HepG2 (cell line): Measurements from ENCODE around the gene FAH. TPM values are rescaled to one million over a fixed set of nuclear protein-coding genes. Genes with fewer than 3 reads are reported as not detected.

Experiments
- AHR ChIP-seq: IDR thresholded peaks from 2 replicates; pipeline ENCODE4 v1.6.1; 2018; ENCODE audit warnings: missing genetic modification reagents, missing compliant biosample characterization
- AKNA ChIP-seq: sonication (generic); formaldehyde crosslinking; IDR thresholded peaks from 2 replicates; pipeline ENCODE4 v1.4.0; 2020; ENCODE audit warnings: missing genetic modification reagents, borderline replicate concordance
- ATF3 ChIP-seq: sonication (generic); formaldehyde crosslinking; IDR thresholded peaks from 2 replicates; pipeline ENCODE4 v1.4.0; 2020; ENCODE audit warnings: missing genetic modification reagents
- CBX5 ChIP-seq: sonication (generic); formaldehyde crosslinking; IDR thresholded peaks from 2 replicates; pipeline ENCODE4 v1.4.0; 2020; ENCODE audit warnings: missing genetic modification reagents, borderline replicate concordance
- FUBP1 ChIP-seq: sonication (generic); formaldehyde crosslinking; IDR thresholded peaks from 2 replicates; pipeline ENCODE4 v1.5.1; 2020; ENCODE audit warnings: missing genetic modification reagents, mild to moderate bottlenecking, borderline replicate concordance
- KAT8 ChIP-seq: IDR thresholded peaks from 2 replicates; pipeline ENCODE4 v1.6.1; 2016; ENCODE audit warnings: missing genetic modification reagents, missing compliant biosample characterization
- KDM5B ChIP-seq: sonication (generic); formaldehyde crosslinking; IDR thresholded peaks from 2 replicates; pipeline ENCODE4 v1.4.0; 2020; ENCODE audit warnings: missing genetic modification reagents, mild to moderate bottlenecking, borderline replicate concordance
- MTF1 ChIP-seq: sonication (generic); formaldehyde crosslinking; IDR thresholded peaks from 2 replicates; pipeline ENCODE4 v1.5.0; 2020; ENCODE audit warnings: missing genetic modification reagents
- NR2F1 ChIP-seq, 2 experiments: fragments of 450-650 bp in 1 of 2; formaldehyde crosslinking in 1 of 2; IDR thresholded peaks; 2 replicates each; pipeline versions ENCODE4 v1.5.0 to v1.6.1; 2016 to 2020; ENCODE audit warnings: mild to moderate bottlenecking in 1 of 2, missing compliant biosample characterization in 1 of 2, missing genetic modification reagents in 1 of 2, moderate library complexity in 1 of 2
- NR2F6 ChIP-seq, 2 experiments: IDR thresholded peaks; 2 replicates each; pipeline ENCODE4 v1.6.1; 2016; ENCODE audit warnings: antibody characterized with exemption in 1 of 2, mild to moderate bottlenecking in 1 of 2
- PAXIP1 ChIP-seq: sonication (generic); formaldehyde crosslinking; conservative IDR thresholded peaks from 2 replicates; pipeline ENCODE4 v1.4.0; 2020; ENCODE audit warnings: mild to moderate bottlenecking, missing genetic modification reagents, moderate library complexity
- POLR2A ChIP-seq, 2 experiments: IDR thresholded peaks; 2 replicates each; pipeline ENCODE4 v1.6.1; 2011; ENCODE audit warnings: low read depth in 2 of 2, low read length in 2 of 2, mild to moderate bottlenecking in 1 of 2, moderate library complexity in 1 of 2; ENCODE audit not compliant: insufficient read depth in 1 of 2
- SSRP1 ChIP-seq: IDR thresholded peaks from 2 replicates; pipeline ENCODE4 v1.6.1; 2016; ENCODE audit warnings: control low read depth
- TARDBP ChIP-seq: sonication (generic); formaldehyde crosslinking; IDR thresholded peaks from 2 replicates; pipeline ENCODE4 v1.8.0; 2022; ENCODE audit warnings: mild to moderate bottlenecking, missing genetic modification reagents
- TOE1 ChIP-seq: sonication (generic); formaldehyde crosslinking; IDR thresholded peaks from 2 replicates; pipeline ENCODE4 v1.4.0; 2020; ENCODE audit warnings: mild to moderate bottlenecking, missing genetic modification reagents
- ZBTB42 ChIP-seq: sonication (generic); formaldehyde crosslinking; IDR thresholded peaks from 2 replicates; pipeline ENCODE4 v1.5.0; 2020; ENCODE audit warnings: mild to moderate bottlenecking, missing genetic modification reagents
- ZNF563 ChIP-seq: sonication (generic); formaldehyde crosslinking; IDR thresholded peaks from 2 replicates; pipeline ENCODE4 v1.8.0; 2022; ENCODE audit warnings: mild to moderate bottlenecking, moderate library complexity, missing genetic modification reagents
- ZNF597 ChIP-seq: sonication (generic); formaldehyde crosslinking; IDR thresholded peaks from 2 replicates; pipeline ENCODE4 v1.5.0; 2020; ENCODE audit warnings: missing genetic modification reagents
- polyA plus RNA-seq, 8 experiments: library from polyadenylated mRNA; depleted of rRNA in 3 of 8; stranded (reverse) in 7 of 8; unstranded in 1 of 8; fragments of >200 nt; fragmentation: Illumina TruSeq in 4 of 8; extraction: Trizol in 4 of 8; gene quantifications; 2 replicates each; pipeline versions ENCODE4 v1.2.1 to v1.2.3, GENCODE V29; 2011 to 2016; ENCODE audit warnings: low read depth in 4 of 8, missing spikeins in 1 of 8, mixed read lengths in 1 of 8; ENCODE audit not compliant: insufficient read depth in 1 of 8
- total RNA-seq, 5 experiments: library from RNA; depleted of rRNA; stranded (reverse); fragments of >200 nt; fragmentation: Illumina TruSeq; extraction: Trizol; gene quantifications; 2 replicates each; pipeline ENCODE4 v1.2.3, GENCODE V29; 2016; ENCODE audit warnings: low read depth in 1 of 5

The FAH gene
- total and polyA plus RNA-seq, 2 of the 13 experiments (the other 11 are each of a cell fraction or from before 2014, with no cell fraction given), result 36.6 to 75.0 TPM

GRCh38 chr15:80173022-80173759, 20.4 kb downstream of the FAH start (continued):
- TF ChIP-seq KDM5B (peak; percentile 68; the same call in 1 of the 2 replicates), ZNF563 (CRISPR knock-in tag) (no peak), SSRP1 (no peak), AHR (CRISPR knock-in tag) (peak; percentile 39; the same call in 1 of the 2 replicates), ZNF597 (CRISPR knock-in tag) (no peak), CBX5 (CRISPR knock-in tag) (no peak), POLR2A (IDR thresholded peaks at IDR 0.05; ENCODE audit: insufficient read depth in 1 of 2, low read depth in 2 of 2, low read length in 2 of 2) (no peak), ZBTB42 (CRISPR knock-in tag) (no peak), AKNA (no peak), TOE1 (CRISPR knock-in tag) (no peak), NR2F6 (IDR thresholded peaks at IDR 0.05) (peak; percentile 48; the same call in 1 of the 2 replicates), NR2F6 (CRISPR knock-in tag; IDR thresholded peaks at IDR 0.05) (peak; percentile 53; the same call in 1 of the 2 replicates), TARDBP (CRISPR knock-in tag) (no peak), PAXIP1 (no peak), MTF1 (CRISPR knock-in tag) (no peak), NR2F1 (CRISPR knock-in tag; IDR thresholded peaks at IDR 0.05) (no peak), FUBP1 (CRISPR knock-in tag) (no peak), ATF3 (CRISPR knock-in tag) (no peak), KAT8 (0 out of 2 replicates have a peak, but pooled peaks have one; percentile 31)
